ENCODE measurements around the gene FNDC3B. TPM values are rescaled to one million over a fixed set of nuclear protein-coding genes. Genes with fewer than 3 reads are reported as not detected.

FNDC3B gene
- total and polyA plus RNA-seq, 2 donors, result 11.0 to 11.9 TPM

- Histone ChIP-seq H3K27ac (ENCODE audit: low read depth in 1 of 2, low read length in 1 of 2) (no peak overlapping the region), H3K4me1 (ENCODE audit: control insufficient read depth in 2 of 2, insufficient read depth in 2 of 2, low read length in 2 of 2) (no peaks in the 10 kb centered on the region), H3K27me3 (ENCODE audit: control insufficient read depth in 2 of 2, insufficient read depth in 1 of 2, low read length in 1 of 2) (no peaks in the 10 kb centered on the region), H3K9me3 (ENCODE audit: control insufficient read depth in 2 of 2, insufficient read depth in 1 of 2, low read length in 1 of 2) (no peaks in the 10 kb centered on the region), H3K4me3 (ENCODE audit: low read length in 2 of 2) (no peak overlapping the region), H3K36me3 (ENCODE audit: control insufficient read depth in 2 of 2, insufficient read depth in 2 of 2, low read length in 1 of 2) (peaks cover 10 to 11% of the 10 kb centered on the region in 2 donors)
- DNase-seq (ENCODE audit: low read depth in 6 of 9, low spot score in 9 of 9), result no peak
- WGBS, result 98% methylated on average over 4 of the region's 4 CpGs
Observed at GRCh38 chr3:172375206-172375850, 335.9 kb downstream of the FNDC3B start.

GRCh38 chr3:172376402-172376801, 337.0 kb downstream of the FNDC3B start:
- peaks cover 14% of the 10 kb centered on the region in 2 donors for H3K36me3 ChIP-seq (ENCODE audit: control insufficient read depth in 2 of 2, insufficient read depth in 2 of 2, low read length in 1 of 2)

GRCh38 chr3:172376881-172377280, 337.5 kb downstream of the FNDC3B start:
- H3K27ac ChIP-seq (ENCODE audit: low read depth in 1 of 2, low read length in 1 of 2), result no peak overlapping the region
- peaks cover 14% of the 10 kb centered on the region in 2 donors for H3K36me3 ChIP-seq (ENCODE audit: control insufficient read depth in 2 of 2, insufficient read depth in 2 of 2, low read length in 1 of 2)
- H3K4me3 ChIP-seq (ENCODE audit: low read length in 2 of 2), result no peak overlapping the region
- 98% methylated on average over 4 of the region's 4 CpGs for WGBS
- no peaks in the 10 kb centered on the region for H3K9me3 ChIP-seq (ENCODE audit: control insufficient read depth in 2 of 2, insufficient read depth in 1 of 2, low read length in 1 of 2)
- no peaks in the 10 kb centered on the region for H3K4me1 ChIP-seq (ENCODE audit: control insufficient read depth in 2 of 2, insufficient read depth in 2 of 2, low read length in 2 of 2)
- no peaks in the 10 kb centered on the region for H3K27me3 ChIP-seq (ENCODE audit: control insufficient read depth in 2 of 2, insufficient read depth in 1 of 2, low read length in 1 of 2)
- no peak for DNase-seq (ENCODE audit: low read depth in 6 of 9, low spot score in 9 of 9)

More at GRCh38 chr3:172376402-172376801, 337.0 kb downstream of the FNDC3B start:
- Histone ChIP-seq H3K27ac (ENCODE audit: low read depth in 1 of 2, low read length in 1 of 2) (no peak overlapping the region), H3K27me3 (ENCODE audit: control insufficient read depth in 2 of 2, insufficient read depth in 1 of 2, low read length in 1 of 2) (no peaks in the 10 kb centered on the region), H3K9me3 (ENCODE audit: control insufficient read depth in 2 of 2, insufficient read depth in 1 of 2, low read length in 1 of 2) (no peaks in the 10 kb centered on the region), H3K4me3 (ENCODE audit: low read length in 2 of 2) (no peak overlapping the region), H3K4me1 (ENCODE audit: control insufficient read depth in 2 of 2, insufficient read depth in 2 of 2, low read length in 2 of 2) (no peaks in the 10 kb centered on the region)
- DNase-seq (ENCODE audit: low read depth in 6 of 9, low spot score in 9 of 9), result no peak

GRCh38 chr3:172378439-172378838, 339.1 kb downstream of the FNDC3B start:
- WGBS, result 95% methylated on average over 2 of the region's 2 CpGs
- H3K36me3 ChIP-seq (ENCODE audit: control insufficient read depth in 2 of 2, insufficient read depth in 2 of 2, low read length in 1 of 2), result peaks cover 14% of the 10 kb centered on the region in 2 donors
- no peaks in the 10 kb centered on the region for H3K9me3 ChIP-seq (ENCODE audit: control insufficient read depth in 2 of 2, insufficient read depth in 1 of 2, low read length in 1 of 2)
- no peaks in the 10 kb centered on the region for H3K27me3 ChIP-seq (ENCODE audit: control insufficient read depth in 2 of 2, insufficient read depth in 1 of 2, low read length in 1 of 2)
- no peak overlapping the region for H3K4me3 ChIP-seq (ENCODE audit: low read length in 2 of 2)
- H3K4me1 ChIP-seq (ENCODE audit: control insufficient read depth in 2 of 2, insufficient read depth in 2 of 2, low read length in 2 of 2), result no peaks in the 10 kb centered on the region
- no peak overlapping the region for H3K27ac ChIP-seq (ENCODE audit: low read depth in 1 of 2, low read length in 1 of 2)
- DNase-seq (ENCODE audit: low read depth in 6 of 9, low spot score in 9 of 9), result no peak

- no peak for DNase-seq (ENCODE audit: low read depth in 6 of 9, low spot score in 9 of 9)
- Histone ChIP-seq H3K4me3 (ENCODE audit: low read length in 2 of 2) (no peak overlapping the region), H3K27me3 (ENCODE audit: control insufficient read depth in 2 of 2, insufficient read depth in 1 of 2, low read length in 1 of 2) (no peaks in the 10 kb centered on the region), H3K4me1 (ENCODE audit: control insufficient read depth in 2 of 2, insufficient read depth in 2 of 2, low read length in 2 of 2) (no peaks in the 10 kb centered on the region), H3K9me3 (ENCODE audit: control insufficient read depth in 2 of 2, insufficient read depth in 1 of 2, low read length in 1 of 2) (no peaks in the 10 kb centered on the region), H3K27ac (ENCODE audit: low read depth in 1 of 2, low read length in 1 of 2) (no peak overlapping the region), H3K36me3 (ENCODE audit: control insufficient read depth in 2 of 2, insufficient read depth in 2 of 2, low read length in 1 of 2) (peaks cover 14% of the 10 kb centered on the region in 2 donors)
- WGBS, result 98% methylated on average over 2 of the region's 2 CpGs
Observed at GRCh38 chr3:172379372-172379771, 340.0 kb downstream of the FNDC3B start.

GRCh38 chr3:172380632-172381031, 341.3 kb downstream of the FNDC3B start:
- H3K9me3 ChIP-seq (ENCODE audit: control insufficient read depth in 2 of 2, insufficient read depth in 1 of 2, low read length in 1 of 2), result no peaks in the 10 kb centered on the region
- no peak for DNase-seq (ENCODE audit: low read depth in 6 of 9, low spot score in 9 of 9)
- no peaks in the 10 kb centered on the region for H3K4me1 ChIP-seq (ENCODE audit: control insufficient read depth in 2 of 2, insufficient read depth in 2 of 2, low read length in 2 of 2)
- no peak overlapping the region for H3K27ac ChIP-seq (ENCODE audit: low read depth in 1 of 2, low read length in 1 of 2)
- H3K36me3 ChIP-seq (ENCODE audit: control insufficient read depth in 2 of 2, insufficient read depth in 2 of 2, low read length in 1 of 2), result peaks cover 14% of the 10 kb centered on the region in 2 donors
- no peaks in the 10 kb centered on the region for H3K27me3 ChIP-seq (ENCODE audit: control insufficient read depth in 2 of 2, insufficient read depth in 1 of 2, low read length in 1 of 2)
- WGBS, result 96% methylated on average over 2 of the region's 2 CpGs
- no peak overlapping the region for H3K4me3 ChIP-seq (ENCODE audit: low read length in 2 of 2)

GRCh38 chr3:172383306-172383796, 344.0 kb downstream of the FNDC3B start:
- H3K9me3 ChIP-seq (ENCODE audit: control insufficient read depth in 2 of 2, insufficient read depth in 1 of 2, low read length in 1 of 2), result no peaks in the 10 kb centered on the region

GRCh38 chr3:172384836-172385235, 345.5 kb downstream of the FNDC3B start:
- H3K27me3 ChIP-seq (ENCODE audit: control insufficient read depth in 2 of 2, insufficient read depth in 1 of 2, low read length in 1 of 2), result no peaks in the 10 kb centered on the region
- H3K4me1 ChIP-seq (ENCODE audit: control insufficient read depth in 2 of 2, insufficient read depth in 2 of 2, low read length in 2 of 2), result no peaks in the 10 kb centered on the region
- peaks cover 3 to 4% of the 10 kb centered on the region in 2 donors for H3K36me3 ChIP-seq (ENCODE audit: control insufficient read depth in 2 of 2, insufficient read depth in 2 of 2, low read length in 1 of 2)
- H3K9me3 ChIP-seq (ENCODE audit: control insufficient read depth in 2 of 2, insufficient read depth in 1 of 2, low read length in 1 of 2), result no peaks in the 10 kb centered on the region
- DNase-seq (ENCODE audit: low read depth in 6 of 9, low spot score in 9 of 9), result no peak
- no peak overlapping the region for H3K4me3 ChIP-seq (ENCODE audit: low read length in 2 of 2)
- WGBS, result 93% methylated on average over 3 of the region's 3 CpGs
- H3K27ac ChIP-seq (ENCODE audit: low read depth in 1 of 2, low read length in 1 of 2), result no peak overlapping the region

More at GRCh38 chr3:172383306-172383796, 344.0 kb downstream of the FNDC3B start:
- no peak for DNase-seq (ENCODE audit: low read depth in 6 of 9, low spot score in 9 of 9)
- peaks cover 14% of the 10 kb centered on the region in 2 donors for H3K36me3 ChIP-seq (ENCODE audit: control insufficient read depth in 2 of 2, insufficient read depth in 2 of 2, low read length in 1 of 2)
- H3K27me3 ChIP-seq (ENCODE audit: control insufficient read depth in 2 of 2, insufficient read depth in 1 of 2, low read length in 1 of 2), result no peaks in the 10 kb centered on the region
- no peak overlapping the region for H3K27ac ChIP-seq (ENCODE audit: low read depth in 1 of 2, low read length in 1 of 2)
- no peaks in the 10 kb centered on the region for H3K4me1 ChIP-seq (ENCODE audit: control insufficient read depth in 2 of 2, insufficient read depth in 2 of 2, low read length in 2 of 2)
- H3K4me3 ChIP-seq (ENCODE audit: low read length in 2 of 2), result no peak overlapping the region
- 97% methylated on average over 3 of the region's 3 CpGs for WGBS

GRCh38 chr3:172387728-172388127, 348.4 kb downstream of the FNDC3B start:
- Histone ChIP-seq H3K36me3 (ENCODE audit: control insufficient read depth in 2 of 2, insufficient read depth in 2 of 2, low read length in 1 of 2) (no peaks in the 10 kb centered on the region), H3K9me3 (ENCODE audit: control insufficient read depth in 2 of 2, insufficient read depth in 1 of 2, low read length in 1 of 2) (no peaks in the 10 kb centered on the region), H3K27me3 (ENCODE audit: control insufficient read depth in 2 of 2, insufficient read depth in 1 of 2, low read length in 1 of 2) (no peaks in the 10 kb centered on the region), H3K27ac (ENCODE audit: low read depth in 1 of 2, low read length in 1 of 2) (no peak overlapping the region), H3K4me3 (ENCODE audit: low read length in 2 of 2) (no peak overlapping the region), H3K4me1 (ENCODE audit: control insufficient read depth in 2 of 2, insufficient read depth in 2 of 2, low read length in 2 of 2) (no peaks in the 10 kb centered on the region)
- WGBS, result 98% methylated on average over 4 of the region's 4 CpGs
- no peak for DNase-seq (ENCODE audit: low read depth in 6 of 9, low spot score in 9 of 9)

All from thymus (tissue), 11 donors.